Parathyroid adenoma (tissue), 2 donors: ENCODE results near the gene ZNF385A.

Experiments
- H2AFZ ChIP-seq: fragments of 300-600 bp; sonication (generic); one replicate; pipeline ENCODE4 v1.7.0; 2017; ENCODE audit warnings: antibody characterized with exemption, mild to moderate bottlenecking
- H3K27ac ChIP-seq: fragments of 300-600 bp; sonication (generic); one replicate; pipeline ENCODE4 v1.7.0; 2017
- H3K27me3 ChIP-seq: fragments of 300-600 bp; sonication (generic); one replicate; pipeline ENCODE4 v1.7.0; 2017; ENCODE audit warnings: low read length; ENCODE audit not compliant: control insufficient read depth, insufficient read depth
- H3K36me3 ChIP-seq: fragments of 300-600 bp; sonication (generic); one replicate; pipeline ENCODE4 v1.7.0; 2017; ENCODE audit warnings: low read length; ENCODE audit not compliant: control insufficient read depth, insufficient read depth
- H3K4me1 ChIP-seq: fragments of 300-600 bp; sonication (generic); one replicate; pipeline ENCODE4 v1.7.0; 2017; ENCODE audit warnings: control low read depth
- H3K4me2 ChIP-seq: fragments of 300-600 bp; sonication (generic); one replicate; pipeline ENCODE4 v1.7.0; 2017; ENCODE audit warnings: low read length
- H3K4me3 ChIP-seq: fragments of 300-600 bp; sonication (generic); one replicate; pipeline ENCODE4 v1.7.0; 2017; ENCODE audit warnings: low read depth, low read length
- H3K79me2 ChIP-seq: fragments of 300-600 bp; sonication (generic); one replicate; pipeline ENCODE4 v1.7.0; 2017; ENCODE audit warnings: control low read depth
- H3K9ac ChIP-seq: fragments of 300-600 bp; sonication (generic); one replicate; pipeline ENCODE4 v1.7.0; 2017; ENCODE audit warnings: mild to moderate bottlenecking
- H3K9me3 ChIP-seq: fragments of 300-600 bp; sonication (generic); one replicate; pipeline ENCODE4 v1.7.0; 2017; ENCODE audit warnings: low read length; ENCODE audit not compliant: control insufficient read depth
- CTCF ChIP-seq: fragments of 300-600 bp; sonication (generic); IDR thresholded peaks from one replicate; pipeline ENCODE4 v1.7.0; 2017; ENCODE audit warnings: antibody characterized with exemption, mild to moderate bottlenecking
- donor health status: primary hyperparathyroidism.

The ZNF385A gene

GRCh38 chr12:54420766-54421144 lies 36.2 kb upstream of the ZNF385A start:
- no peak overlapping the region for H3K27ac ChIP-seq
- H3K4me2 ChIP-seq, result no peak overlapping the region
- H3K4me3 ChIP-seq, result no peak overlapping the region
- no peak for TF ChIP-seq CTCF
- H3K9ac ChIP-seq, result no peak overlapping the region
- H2AFZ ChIP-seq, result no peak overlapping the region
- H3K79me2 ChIP-seq, result no peaks in the 10 kb centered on the region
- no peaks in the 10 kb centered on the region for H3K36me3 ChIP-seq
- no peaks in the 10 kb centered on the region for H3K9me3 ChIP-seq
- no peaks in the 10 kb centered on the region for H3K27me3 ChIP-seq
- peaks cover 6% of the 10 kb centered on the region for H3K4me1 ChIP-seq

DNA sequence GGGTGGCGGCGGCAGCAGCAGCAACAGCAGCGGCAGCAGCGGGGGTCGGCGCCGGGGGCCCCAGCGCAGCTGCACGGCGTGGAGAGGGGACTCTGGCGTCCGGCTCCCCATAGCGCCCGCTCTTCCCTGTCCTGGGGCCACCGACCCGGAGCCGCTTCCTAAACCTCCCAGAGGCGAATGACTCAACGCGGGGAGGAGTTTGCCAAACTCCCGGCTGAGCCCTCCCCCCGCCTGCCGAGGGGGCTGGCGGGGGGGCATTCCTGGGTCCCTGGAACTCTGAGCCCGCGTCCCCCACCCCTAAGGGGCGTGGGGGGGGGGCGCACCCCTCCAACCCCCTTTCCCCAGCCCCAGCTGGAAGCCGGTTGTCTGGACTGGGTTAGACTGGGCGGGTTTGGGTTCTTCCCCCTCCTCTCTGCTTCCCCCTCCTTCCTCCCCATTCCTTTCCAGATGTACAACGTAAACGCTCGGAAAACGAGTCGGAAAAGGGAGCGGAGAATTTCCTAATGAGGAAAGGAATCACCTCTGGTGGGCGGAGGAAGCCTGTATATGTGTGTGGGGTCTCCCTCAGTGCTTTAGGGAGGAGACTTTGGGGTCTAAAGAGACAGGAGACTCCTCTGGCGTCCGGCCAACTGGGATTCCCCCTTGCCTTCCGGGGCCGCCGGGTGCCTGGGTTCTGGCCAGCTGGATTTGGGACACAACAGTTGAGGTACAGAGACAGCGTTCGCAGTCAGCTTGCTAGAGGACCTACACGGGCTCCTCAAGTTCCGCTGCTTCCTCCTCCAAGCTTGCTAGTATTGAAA lies 34.8 kb upstream of the ZNF385A start, which contains the start of gene ITGA5:
ITGA5 (minus strand) TSS at position 179 of the 800 bp plus-strand sequence; CDS start at position 111, 68 bp downstream.
- Histone ChIP-seq H3K36me3 (no peaks in the 10 kb centered on the region), H2AFZ (peak within 1 kb of the TSS; percentile 97), H3K27ac (peak within 1 kb of the TSS; percentile 64), H3K4me3 (peak within 1 kb of the TSS; percentile 83), H3K4me1 (peaks cover 6% of the 10 kb centered on the region), H3K79me2 (no peaks in the 10 kb centered on the region), H3K9me3 (no peaks in the 10 kb centered on the region), H3K9ac (peak within 1 kb of the TSS; percentile 83), H3K27me3 (no peaks in the 10 kb centered on the region), H3K4me2 (peak within 1 kb of the TSS; percentile 95)
- no peak for TF ChIP-seq CTCF

GRCh38 chr12:54418441-54419087 lies 34.0 kb upstream of the ZNF385A start:
- H3K79me2 ChIP-seq, result no peaks in the 10 kb centered on the region
- peak overlapping the region; percentile 83 for H3K4me3 ChIP-seq
- peak overlapping the region; percentile 97 for H2AFZ ChIP-seq
- H3K4me1 ChIP-seq, result peaks cover 6% of the 10 kb centered on the region
- no peaks in the 10 kb centered on the region for H3K27me3 ChIP-seq
- peak overlapping the region; percentile 83 for H3K9ac ChIP-seq
- no peak for TF ChIP-seq CTCF
- H3K27ac ChIP-seq, result peak overlapping the region; percentile 64
- H3K9me3 ChIP-seq, result no peaks in the 10 kb centered on the region
- no peaks in the 10 kb centered on the region for H3K36me3 ChIP-seq
- peak overlapping the region; percentile 95 for H3K4me2 ChIP-seq

- Histone ChIP-seq H3K4me2 (peak overlapping the region; percentile 95), H3K4me3 (peak overlapping the region; percentile 83), H3K9me3 (no peaks in the 10 kb centered on the region), H3K79me2 (no peaks in the 10 kb centered on the region), H3K4me1 (peaks cover 9% of the 10 kb centered on the region), H3K27me3 (no peaks in the 10 kb centered on the region), H3K27ac (peak overlapping the region; percentile 45), H2AFZ (peak overlapping the region; percentile 97), H3K9ac (peak overlapping the region; percentile 83), H3K36me3 (no peaks in the 10 kb centered on the region)
- TF ChIP-seq CTCF, result no peak
Measured at GRCh38 chr12:54417712-54418440, 33.3 kb upstream of the ZNF385A start.
